SU-DHL-6 (cell line): ENCODE data around the gene HSPB1.

ENCODE experiments used
- CTCF ChIP-seq: fragments of 200-600 bp; sonication (generic); IDR thresholded peaks from one replicate; pipeline ENCODE4 v1.5.1; 2017; ENCODE audit warnings: antibody characterized with exemption, mild to moderate bottlenecking, low read length, moderate library complexity; ENCODE audit not compliant: insufficient read depth, poor library complexity, severe bottlenecking
- EZH2phosphoT487 ChIP-seq: fragments of 200-600 bp; sonication (generic), shearing (Covaris generic); conservative IDR thresholded peaks from 2 replicates; pipeline ENCODE4 v1.6.1; 2018; ENCODE audit warnings: mild to moderate bottlenecking, antibody characterized with exemption, low read length, moderate library complexity, mixed read lengths

- TF ChIP-seq CTCF (no peak), EZH2phosphoT487 (no peak)
These were observed 10.3 kb upstream of the HSPB1 start for GRCh38 chr7:76292213-76292573.
